Islet precursor cell (in vitro differentiated cells): ENCODE results near the gene ACVR1.

ENCODE experiments used
- DNase-seq: peaks from one replicate; pipeline ENCODE4 v3.0.0-alpha.2; 2018

ACVR1 gene

DNA sequence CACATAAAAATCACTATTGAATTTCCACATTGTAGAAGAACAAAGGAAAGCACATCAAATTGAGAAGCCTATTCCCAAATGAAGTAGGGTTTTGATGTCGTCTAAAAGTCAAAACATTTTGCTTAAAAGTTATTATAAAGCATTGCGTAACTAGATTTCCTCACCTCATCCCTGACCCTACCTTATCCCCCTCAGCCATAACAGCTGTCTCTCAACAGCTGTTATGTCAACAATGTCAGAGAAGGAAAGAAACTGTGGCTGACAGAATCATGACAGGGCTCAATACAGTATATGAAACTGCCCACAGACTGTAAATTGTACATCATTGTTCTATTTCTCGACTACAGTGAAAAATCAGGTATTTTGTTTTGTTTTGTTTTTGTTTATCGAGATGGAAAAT lies 184.4 kb downstream of the ACVR1 start:
- no peak for DNase-seq

DNA sequence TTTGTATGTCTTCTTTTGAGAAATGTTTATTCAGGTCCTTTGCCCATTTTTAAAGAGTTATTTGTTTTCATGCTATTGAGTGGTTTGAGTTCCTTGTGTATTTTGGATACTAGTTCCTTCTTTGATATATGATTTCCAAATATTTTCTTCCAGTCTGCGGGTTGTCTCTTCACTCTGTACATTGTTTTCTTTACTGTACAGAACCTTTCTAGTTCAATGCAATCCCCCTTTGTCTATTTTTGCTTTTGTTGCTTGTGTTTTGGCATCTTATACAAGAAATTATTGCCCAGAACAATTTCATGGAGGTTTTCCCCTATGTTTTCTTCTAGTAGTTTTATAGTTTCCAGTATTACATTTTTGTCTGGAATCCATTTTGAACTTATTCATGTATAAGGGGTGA lies 185.0 kb downstream of the ACVR1 start:
- DNase-seq, result no peak
